A549 (cell line): ENCODE measurements around the gene PNLIPRP3. TPM values are rescaled to one million over a fixed set of nuclear protein-coding genes. Genes with fewer than 3 reads are reported as not detected.

Source experiments
- ATAC-seq, 2 experiments: fragments of 200-7000 bp in 1 of 2; fragments of >200 bp in 1 of 2; cut with Nextera tagmentation in 1 of 2; cut with Tn5 transposase in 1 of 2; 3 replicates each; pipeline versions ENCODE4 v1.8.0 to v1.9.1; 2018 to 2020; ENCODE audit warnings: mild to moderate bottlenecking in 1 of 2, moderate library complexity in 1 of 2
- CTCF ChIA-PET: fragments of 300-600 bp; sonication (Branson Sonifier 250); formaldehyde crosslinking; extraction: SDS; loops from one replicate; lab custom pipeline; 2021; ENCODE audit warnings: antibody characterized with exemption, inconsistent platforms; lab: Yijun Ruan, JAX
- POLR2A ChIA-PET: fragments of 350-600 bp; formaldehyde crosslinking; extraction: SDS; loops from one replicate; lab custom pipeline; 2021; ENCODE audit warnings: antibody characterized with exemption, inconsistent platforms; lab: Yijun Ruan, JAX
- DNase-seq, 2 experiments: peaks; one replicate each; pipeline versions ENCODE4 v3.0.0 to v3.0.0-alpha.2; 2011 to 2016; ENCODE audit warnings: low read depth in 1 of 2, low spot score in 1 of 2
- FAIRE-seq: peaks from 2 replicates; lab custom pipeline; 2011; peaks lifted over from hg19 to GRCh38; lab: Jason Lieb, UNC
- H3K27ac ChIP-seq, 2 experiments: fragments of >200 bp; sonication (Bioruptor Twin); formaldehyde crosslinking; 3 replicates each; pipeline ENCODE4 v1.5.1; 2016 to 2017
- H3K4me1 ChIP-seq: fragments of >200 bp; sonication (Bioruptor Twin); formaldehyde crosslinking; 3 replicates; pipeline ENCODE4 v1.6.1; 2016
- H3K4me2 ChIP-seq: fragments of >200 bp; sonication (Bioruptor Twin); formaldehyde crosslinking; 3 replicates; pipeline ENCODE4 v1.6.1; 2016
- H3K4me3 ChIP-seq: fragments of >200 bp; sonication (Bioruptor Twin); formaldehyde crosslinking; 3 replicates; pipeline ENCODE4 v1.5.1; 2016
- H3K9me3 ChIP-seq: fragments of >200 bp; sonication (Bioruptor Twin); formaldehyde crosslinking; 3 replicates; pipeline ENCODE4 v1.6.1; 2016
- CBX8 ChIP-seq: fragments of 200-600 bp; sonication (generic); IDR thresholded peaks from 2 replicates; pipeline ENCODE4 v1.6.1; 2016
- CEBPB ChIP-seq, 2 experiments: fragments of >200 bp in 1 of 2; sonication (Bioruptor Twin) in 1 of 2; formaldehyde crosslinking in 1 of 2; IDR thresholded peaks; 2 replicates each; pipeline ENCODE4 v1.6.1; 2012 to 2016
- CHD2 ChIP-seq: fragments of 150-350 bp; IDR thresholded peaks from 2 replicates; pipeline ENCODE4 v1.6.1; 2014; ENCODE audit warnings: low read length; ENCODE audit not compliant: partially characterized antibody
- CHD4 ChIP-seq: fragments of 200-600 bp; sonication (generic); IDR thresholded peaks from 2 replicates; pipeline ENCODE4 v1.6.1; 2016; ENCODE audit warnings: antibody characterized with exemption, mild to moderate bottlenecking, borderline replicate concordance
- E2F6 ChIP-seq: IDR thresholded peaks from 2 replicates; pipeline ENCODE4 v1.6.1; 2012; ENCODE audit warnings: low read depth, borderline replicate concordance
- EHMT2 ChIP-seq: fragments of 200-600 bp; sonication (generic); IDR thresholded peaks from 2 replicates; pipeline ENCODE4 v1.6.1; 2016; ENCODE audit warnings: antibody characterized with exemption, low read depth, mild to moderate bottlenecking, moderate library complexity
- FOSB ChIP-seq: fragments of 250-450 bp; sonication (Bioruptor Pico); IDR thresholded peaks from 2 replicates; pipeline ENCODE4 v1.5.0; 2020; ENCODE audit warnings: mild to moderate bottlenecking, moderate library complexity
- FOSL2 ChIP-seq, 2 experiments: fragments of 450-650 bp in 1 of 2; fragments of >200 bp in 1 of 2; sonication (Bioruptor Twin) in 1 of 2; formaldehyde crosslinking; IDR thresholded peaks; 2 replicates each; pipeline versions ENCODE4 v1.5.0 to v1.6.1; 2016 to 2020; ENCODE audit warnings: mild to moderate bottlenecking in 1 of 2, moderate library complexity in 1 of 2
- FOXS1 ChIP-seq: fragments of 250-450 bp; sonication (Bioruptor Pico); IDR thresholded peaks from 2 replicates; pipeline ENCODE4 v1.5.0; 2020; ENCODE audit warnings: mild to moderate bottlenecking, moderate library complexity
- GATA3 ChIP-seq: IDR thresholded peaks from 2 replicates; pipeline ENCODE4 v1.6.1; 2012; ENCODE audit warnings: borderline replicate concordance
- HOXA7 ChIP-seq: fragments of 250-450 bp; sonication (Bioruptor Pico); IDR thresholded peaks from 2 replicates; pipeline ENCODE4 v1.5.0; 2020; ENCODE audit warnings: mild to moderate bottlenecking, moderate library complexity
- HOXB13 ChIP-seq: fragments of 250-450 bp; sonication (Bioruptor Pico); IDR thresholded peaks from 2 replicates; pipeline ENCODE4 v1.5.0; 2020; ENCODE audit warnings: low read depth, mild to moderate bottlenecking, moderate library complexity
- KDM1A ChIP-seq: fragments of 200-600 bp; sonication (generic); IDR thresholded peaks from 2 replicates; pipeline ENCODE4 v1.6.1; 2016; ENCODE audit warnings: low read depth, mild to moderate bottlenecking
- KDM5A ChIP-seq: fragments of 200-600 bp; sonication (generic); IDR thresholded peaks from 2 replicates; pipeline ENCODE4 v1.6.1; 2016; ENCODE audit warnings: antibody characterized with exemption, mild to moderate bottlenecking
- MAX ChIP-seq: IDR thresholded peaks from 2 replicates; pipeline ENCODE4 v1.6.1; 2012
- NFE2L2 ChIP-seq: fragments of 150-350 bp; conservative IDR thresholded peaks from 2 replicates; pipeline ENCODE4 v1.6.1; 2014; ENCODE audit warnings: low read length
- PBX3 ChIP-seq: IDR thresholded peaks from 2 replicates; pipeline ENCODE4 v1.6.1; 2012
- RAD21 ChIP-seq, 2 experiments: fragments of >200 bp in 1 of 2; sonication (Bioruptor Twin) in 1 of 2; formaldehyde crosslinking in 1 of 2; IDR thresholded peaks in 1 of 2; conservative IDR thresholded peaks in 1 of 2; 2 replicates in 1 of 2; 3 replicates in 1 of 2; pipeline ENCODE4 v1.6.1; 2012 to 2018; ENCODE audit warnings: inconsistent platforms in 1 of 2
- RFX5 ChIP-seq: fragments of 450-650 bp; IDR thresholded peaks from 2 replicates; pipeline ENCODE4 v1.7.1; 2014; ENCODE audit warnings: antibody characterized with exemption, mild to moderate bottlenecking, moderate library complexity
- TP53 ChIP-seq: fragments of 250-450 bp; sonication (Bioruptor Pico); IDR thresholded peaks from 2 replicates; pipeline ENCODE4 v1.5.0; 2021; ENCODE audit warnings: mild to moderate bottlenecking, moderate library complexity
- ZC3H11A ChIP-seq: fragments of 450-650 bp; IDR thresholded peaks from 2 replicates; pipeline ENCODE4 v1.6.1; 2014; ENCODE audit warnings: antibody characterized with exemption, mild to moderate bottlenecking
- WGBS: methylation state at CpG from one replicate; pipeline ENCODE4 v1.1.6; 2017; ENCODE audit errors: missing lambda C conversion rate; 5-methylcytosine and 5-hydroxymethylcytosine counted together
- polyA plus RNA-seq, 4 experiments: library from polyadenylated mRNA; depleted of rRNA in 3 of 4; stranded (reverse); fragments of >200 nt; fragmentation: RNase III in 1 of 4; extraction: RNeasy Plus Mini Kit Qiagen cat#74134 plus additional on column Dnase treatment in 1 of 4; gene quantifications; 2 replicates in 3 of 4; 3 replicates in 1 of 4; pipeline ENCODE4 v1.2.3, GENCODE V29; 2011 to 2017

PNLIPRP3 gene
- polyA plus RNA-seq, 2 of the 4 experiments (the other 2 are of a cell fraction): not detected

GRCh38 chr10:116398224-116398623 is 29.4 kb upstream of the PNLIPRP3 start:
- DNase-seq: no peak
- TF ChIP-seq FOXS1 (CRISPR knock-in tag) (no peak), CHD2 (no peak), KDM1A (no peak), RAD21 (conservative IDR thresholded peaks at IDR 0.05 in 1 of 2, IDR thresholded peaks at IDR 0.05 in 1 of 2) (no peak), GATA3 (no peak), CHD4 (no peak), CEBPB (IDR thresholded peaks at IDR 0.05) (no peak), CBX8 (no peak), KDM5A (no peak)
- TF ChIP-seq, all 56 proteins: peak for 0
- Histone ChIP-seq H3K4me1 (no peaks in the 10 kb centered on the region), H3K27ac (no peak overlapping the region), H3K4me2 (no peak overlapping the region), H3K9me3 (no peaks in the 10 kb centered on the region), H3K4me3 (no peak overlapping the region)
- ChIA-PET POLR2A (no interaction called here), CTCF (interaction anchor here (0.5 kb wide), 1 partner anchor 1016 kb away, joined by 3 read pairs; no protein-coding TSS in a partner anchor)
- ATAC-seq: no peak
- WGBS: 39% methylated on average over 5 of the region's 5 CpGs
- no peak for FAIRE-seq

GRCh38 chr10:116402858-116403257 is 24.8 kb upstream of the PNLIPRP3 start:
- no peak for FAIRE-seq
- ChIA-PET POLR2A (no interaction called here), CTCF (no interaction called here)
- no peak overlapping the region for H3K4me3 ChIP-seq
- no peak for ATAC-seq
- DNase-seq: no peak
- H3K4me2 ChIP-seq: no peak overlapping the region
- 40% methylated on average over 3 of the region's 3 CpGs for WGBS
- H3K27ac ChIP-seq: no peak overlapping the region
- TF ChIP-seq EHMT2: no peak
- no peak for TF ChIP-seq FOSB (CRISPR knock-in tag)
- no peak for TF ChIP-seq E2F6
- no peak for TF ChIP-seq PBX3
- TF ChIP-seq NFE2L2: no peak
- TF ChIP-seq MAX: no peak
- TF ChIP-seq ZC3H11A: no peak
- H3K9me3 ChIP-seq: no peaks in the 10 kb centered on the region
- H3K4me1 ChIP-seq: no peaks in the 10 kb centered on the region

GRCh38 chr10:116403740-116404250 is 23.9 kb upstream of the PNLIPRP3 start:
- H3K4me3 ChIP-seq: no peak overlapping the region
- DNase-seq (no peak), ATAC-seq (peak in 1 of 2 experiments; percentile 56; a peak in 1 of 6 replicates), FAIRE-seq (no peak)
- H3K9me3 ChIP-seq: no peaks in the 10 kb centered on the region
- WGBS: 33% methylated on average over 6 of the region's 6 CpGs
- no peak overlapping the region for H3K4me2 ChIP-seq
- no peaks in the 10 kb centered on the region for H3K4me1 ChIP-seq
- ChIA-PET POLR2A (no interaction called here), CTCF (no interaction called here)
- TF ChIP-seq HOXA7 (CRISPR knock-in tag) (no peak), FOSL2 (IDR thresholded peaks at IDR 0.05) (no peak), FOSL2 (CRISPR knock-in tag; IDR thresholded peaks at IDR 0.05) (no peak), E2F6 (no peak), HOXB13 (no peak), RFX5 (no peak), TP53 (CRISPR knock-in tag) (no peak)
- no peak overlapping the region for H3K27ac ChIP-seq
